Karpas-422 (cell line): Measurements from ENCODE around the gene AFF3. TPM values are rescaled to one million over a fixed set of nuclear protein-coding genes. Genes with fewer than 3 reads are reported as not detected.
"Not testable (repeated sequence)": the region's sequence is repeated elsewhere in the genome, so short reads cannot be mapped to it uniquely, and the experiment has no call there.

Experiments
- DNase-seq: peaks from one replicate; pipeline ENCODE4 v3.0.0-alpha.2; 2015
- H2AFZ ChIP-seq: fragments of 200-600 bp; sonication (generic); 2 replicates; pipeline ENCODE4 v1.6.1; 2014; ENCODE audit warnings: antibody characterized with exemption, low read length, mixed read lengths
- H3K27ac ChIP-seq: fragments of 200-600 bp; sonication (generic); 2 replicates; pipeline ENCODE4 v1.5.1; 2014; ENCODE audit warnings: mild to moderate bottlenecking, low read length, moderate library complexity
- H3K27me3 ChIP-seq: fragments of 200-600 bp; sonication (generic); 2 replicates; pipeline ENCODE4 v1.6.1; 2014; ENCODE audit warnings: low read length, mixed read lengths
- H3K36me3 ChIP-seq: fragments of 200-600 bp; sonication (generic); 2 replicates; pipeline ENCODE4 v1.6.1; 2014; ENCODE audit warnings: low read length, mixed read lengths; ENCODE audit not compliant: insufficient read depth
- H3K4me1 ChIP-seq: fragments of 200-600 bp; sonication (generic); 2 replicates; pipeline ENCODE4 v1.6.1; 2014; ENCODE audit warnings: mild to moderate bottlenecking, low read length, mixed read lengths
- H3K4me2 ChIP-seq: fragments of 200-600 bp; sonication (generic); 2 replicates; pipeline ENCODE4 v1.6.1; 2014; ENCODE audit warnings: low read length, low read depth, mild to moderate bottlenecking; ENCODE audit not compliant: poor library complexity, severe bottlenecking
- H3K4me3 ChIP-seq: fragments of 200-600 bp; sonication (generic); 2 replicates; pipeline ENCODE4 v1.5.1; 2014; ENCODE audit warnings: mild to moderate bottlenecking, antibody characterized with exemption, low read length, mixed read lengths
- H3K79me2 ChIP-seq: fragments of 200-600 bp; sonication (generic); 2 replicates; pipeline ENCODE4 v1.6.1; 2014; ENCODE audit warnings: mild to moderate bottlenecking, low read length, mixed read lengths
- H3K9ac ChIP-seq: fragments of 200-600 bp; sonication (generic); 2 replicates; pipeline ENCODE4 v1.6.0; 2014; ENCODE audit warnings: low read length
- H3K9me2 ChIP-seq: fragments of 200-600 bp; sonication (generic), shearing (Covaris generic); replicated peaks from 2 replicates; pipeline ENCODE4 v1.6.0; 2014; ENCODE audit warnings: mild to moderate bottlenecking, low read length, moderate library complexity; ENCODE audit not compliant: insufficient read depth
- H3K9me3 ChIP-seq: fragments of 300-700, 200-600 bp; sonication (generic); 2 replicates; pipeline ENCODE4 v1.6.1; 2014; ENCODE audit warnings: low read length, mixed read lengths
- H4K20me1 ChIP-seq: fragments of 200-600 bp; sonication (generic); 2 replicates; pipeline ENCODE4 v1.6.1; 2014; ENCODE audit warnings: mild to moderate bottlenecking, antibody characterized with exemption, low read length, low read depth; ENCODE audit not compliant: insufficient read depth
- total RNA-seq: library from RNA; depleted of rRNA; stranded (reverse); fragments of >200 nt; shearing (Covaris generic); gene quantifications from 2 replicates; pipeline ENCODE4 v1.2.3, GENCODE V29; 2014; ENCODE audit warnings: low replicate concordance

Gene AFF3
- total RNA-seq, 1 experiment from 2014 or later: 99.7 TPM

DNA sequence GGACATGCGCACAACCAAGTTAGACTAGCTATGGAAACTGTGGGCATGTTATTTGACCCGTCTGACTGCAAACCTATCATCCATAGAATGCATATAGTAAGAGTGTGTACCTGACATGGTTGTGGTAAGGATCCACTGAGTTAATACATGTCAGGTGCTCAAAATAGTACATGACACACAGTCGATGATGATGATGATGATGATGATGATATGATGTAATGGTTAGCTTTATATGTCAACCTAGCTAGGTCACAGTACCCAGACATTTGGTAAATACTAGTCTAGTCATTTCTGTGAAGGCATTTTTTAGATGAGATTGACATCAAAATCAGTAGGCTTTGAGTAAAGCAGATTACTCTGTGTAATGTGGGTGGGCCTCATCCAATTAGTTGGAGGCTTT is 204.1 kb downstream of the AFF3 start:
- H3K79me2 ChIP-seq: no peaks in the 10 kb centered on the region
- no peak for DNase-seq
- H3K27ac ChIP-seq: no peak overlapping the region
- no peak overlapping the region for H3K4me2 ChIP-seq
- H3K9me3 ChIP-seq: no peaks in the 10 kb centered on the region
- H3K4me1 ChIP-seq: no peaks in the 10 kb centered on the region
- H3K9ac ChIP-seq: no peak overlapping the region
- H2AFZ ChIP-seq: no peak overlapping the region
- H4K20me1 ChIP-seq: no peaks in the 10 kb centered on the region
- H3K9me2 ChIP-seq: no peaks in the 10 kb centered on the region
- no peaks in the 10 kb centered on the region for H3K27me3 ChIP-seq
- no peak overlapping the region for H3K4me3 ChIP-seq
- no peaks in the 10 kb centered on the region for H3K36me3 ChIP-seq

DNA sequence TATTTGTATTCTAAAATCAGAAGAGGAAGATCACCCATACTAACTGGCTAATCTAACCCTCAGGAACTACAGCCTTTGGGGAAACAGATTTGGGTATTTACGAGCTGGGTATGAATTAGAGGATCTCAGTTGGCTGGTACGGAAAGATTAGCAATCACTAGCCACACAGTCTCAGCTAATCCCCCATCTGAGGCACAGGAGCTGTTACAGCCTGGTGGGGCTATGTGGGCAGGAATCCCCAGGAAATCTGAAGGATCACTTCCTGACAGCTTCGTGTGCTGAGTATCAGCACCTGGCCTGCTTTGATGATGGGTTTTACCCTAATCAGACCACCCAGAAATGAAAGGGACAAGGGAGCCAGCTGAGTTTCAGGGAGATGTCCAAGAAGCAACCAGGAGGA is 206.3 kb downstream of the AFF3 start:
- H3K4me1 ChIP-seq: no peaks in the 10 kb centered on the region
- no peaks in the 10 kb centered on the region for H3K9me3 ChIP-seq
- no peaks in the 10 kb centered on the region for H3K27me3 ChIP-seq
- no peak overlapping the region for H3K27ac ChIP-seq
- H3K36me3 ChIP-seq: no peaks in the 10 kb centered on the region
- DNase-seq: no peak
- no peaks in the 10 kb centered on the region for H4K20me1 ChIP-seq
- no peak overlapping the region for H3K9ac ChIP-seq
- H3K4me2 ChIP-seq: no peak overlapping the region
- no peaks in the 10 kb centered on the region for H3K9me2 ChIP-seq
- no peak overlapping the region for H3K4me3 ChIP-seq
- no peak overlapping the region for H2AFZ ChIP-seq
- no peaks in the 10 kb centered on the region for H3K79me2 ChIP-seq

DNA sequence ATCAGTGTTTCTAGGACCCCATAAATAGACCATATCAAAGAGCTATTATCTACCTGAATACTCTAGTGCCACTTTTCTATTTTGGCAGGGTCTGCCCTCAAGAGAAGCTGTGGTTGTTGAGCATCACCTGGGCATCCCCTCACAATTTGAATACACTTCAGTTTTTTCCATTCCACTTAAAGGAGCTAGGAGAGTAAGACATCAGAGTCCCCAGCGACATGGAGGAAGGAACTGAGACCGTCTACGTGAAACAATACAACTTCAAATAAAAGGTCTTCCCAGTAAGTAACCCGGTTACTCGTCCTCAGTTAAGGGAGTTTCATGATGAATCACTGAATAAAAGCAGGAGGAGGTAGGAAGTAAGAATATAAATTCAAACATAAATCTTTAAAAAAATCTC is 206.7 kb downstream of the AFF3 start:
- H2AFZ ChIP-seq: no peak overlapping the region
- H3K36me3 ChIP-seq: no peaks in the 10 kb centered on the region
- no peaks in the 10 kb centered on the region for H3K79me2 ChIP-seq
- no peaks in the 10 kb centered on the region for H3K4me1 ChIP-seq
- no peak for DNase-seq
- no peak overlapping the region for H3K9ac ChIP-seq
- H3K4me3 ChIP-seq: no peak overlapping the region
- H3K9me3 ChIP-seq: no peaks in the 10 kb centered on the region
- no peaks in the 10 kb centered on the region for H3K9me2 ChIP-seq
- H4K20me1 ChIP-seq: no peaks in the 10 kb centered on the region
- H3K4me2 ChIP-seq: no peak overlapping the region
- no peaks in the 10 kb centered on the region for H3K27me3 ChIP-seq
- H3K27ac ChIP-seq: no peak overlapping the region

DNA sequence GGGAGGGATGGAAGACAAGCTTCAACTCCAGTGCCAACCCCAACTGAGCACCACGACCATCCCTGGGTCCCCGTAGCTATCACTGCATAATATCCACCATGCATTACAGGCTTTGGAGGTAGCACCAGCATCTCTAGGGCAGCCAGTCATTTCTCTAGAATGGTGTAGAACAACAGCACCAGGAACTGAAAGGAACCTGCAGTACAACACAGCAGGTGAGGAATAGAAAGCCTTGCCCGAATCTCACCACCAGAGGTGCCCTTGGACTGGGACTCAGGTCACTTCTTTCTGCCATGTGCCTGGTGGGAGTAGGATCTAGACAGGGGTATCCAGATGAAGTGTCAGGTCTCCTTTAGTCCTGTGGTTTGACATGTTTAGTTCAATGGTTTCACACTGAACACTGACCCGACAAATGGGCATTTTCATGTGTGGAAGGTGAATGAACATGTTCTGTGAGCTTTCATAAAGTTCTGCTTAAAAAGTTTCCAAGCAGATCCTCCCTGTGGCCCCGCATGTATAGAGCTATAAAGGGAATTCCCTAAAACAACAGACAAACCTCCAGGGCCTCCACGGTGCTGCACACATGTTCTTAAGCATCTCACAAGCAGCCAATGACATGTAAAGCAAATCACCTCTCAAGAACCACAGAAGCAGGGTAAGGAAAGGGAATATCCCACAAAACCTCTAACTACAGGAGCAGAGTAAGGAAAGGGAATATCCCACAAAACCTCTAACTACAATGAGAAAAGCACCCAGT is 208.3 kb downstream of the AFF3 start:
- H3K27ac ChIP-seq: no peak overlapping the region
- H3K27me3 ChIP-seq: no peaks in the 10 kb centered on the region
- H3K79me2 ChIP-seq: no peaks in the 10 kb centered on the region
- no peaks in the 10 kb centered on the region for H3K36me3 ChIP-seq
- H3K4me2 ChIP-seq: no peak overlapping the region
- H3K9me3 ChIP-seq: no peaks in the 10 kb centered on the region
- no peak overlapping the region for H3K9ac ChIP-seq
- H2AFZ ChIP-seq: no peak overlapping the region
- H3K4me1 ChIP-seq: no peaks in the 10 kb centered on the region
- H4K20me1 ChIP-seq: no peaks in the 10 kb centered on the region
- H3K4me3 ChIP-seq: no peak overlapping the region
- no peak for DNase-seq
- H3K9me2 ChIP-seq: no peaks in the 10 kb centered on the region

DNA sequence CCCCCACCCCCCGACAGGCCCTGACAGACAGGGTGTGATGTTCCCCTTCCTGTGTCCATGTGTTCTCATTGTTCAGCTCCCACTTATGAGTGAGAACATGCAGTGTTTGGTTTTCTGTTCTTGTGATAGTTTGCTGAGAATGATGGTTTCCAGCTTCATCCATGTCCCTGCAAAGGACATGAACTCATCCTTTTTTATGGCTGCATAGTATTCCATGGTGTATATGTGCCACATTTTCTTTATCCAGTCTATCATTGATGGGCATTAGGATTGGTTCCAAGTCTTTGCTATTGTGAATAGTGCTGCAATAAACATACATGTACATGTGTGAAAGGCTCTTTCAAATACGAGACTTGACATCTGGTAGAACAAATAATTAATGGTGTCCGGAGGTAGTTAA is 208.9 kb downstream of the AFF3 start:
- H2AFZ ChIP-seq, H3K79me2 ChIP-seq, H3K9me3 ChIP-seq, H4K20me1 ChIP-seq, H3K27ac ChIP-seq, H3K27me3 ChIP-seq, H3K36me3 ChIP-seq, DNase-seq, H3K4me1 ChIP-seq, H3K4me2 ChIP-seq, H3K4me3 ChIP-seq, H3K9me2 ChIP-seq, H3K9ac ChIP-seq: not testable (repeated sequence)

DNA sequence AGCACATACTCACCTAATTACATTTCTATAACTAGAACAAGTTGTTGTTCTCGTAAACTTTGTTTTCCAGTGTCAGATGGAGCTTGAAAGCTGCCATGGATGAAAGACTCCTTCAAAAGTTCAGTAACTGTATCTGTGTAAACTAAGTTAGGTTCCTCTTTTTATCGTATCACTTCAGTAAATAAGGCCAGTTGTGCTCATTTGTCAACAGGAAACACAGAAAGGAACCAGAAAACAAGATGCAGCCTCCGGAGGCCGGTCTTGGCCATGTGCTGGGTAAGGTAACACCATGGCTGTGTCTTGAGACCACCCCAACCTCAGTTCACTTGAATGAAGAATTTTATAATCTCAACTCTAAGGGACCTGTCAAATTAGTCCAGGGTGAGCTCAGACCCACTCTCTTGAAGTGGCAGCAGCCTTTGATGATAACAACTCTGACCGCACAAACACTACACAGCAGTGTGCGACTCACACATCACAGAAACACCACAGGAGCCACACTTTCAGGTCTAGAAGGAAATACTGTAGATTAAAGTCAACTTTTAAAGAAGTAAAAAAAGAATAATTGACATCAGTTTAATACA is 213.8 kb downstream of the AFF3 start:
- no peak for DNase-seq
- Histone ChIP-seq H3K4me3 (no peak overlapping the region), H3K9me3 (no peaks in the 10 kb centered on the region), H3K4me1 (no peaks in the 10 kb centered on the region), H3K27me3 (no peaks in the 10 kb centered on the region), H3K79me2 (no peaks in the 10 kb centered on the region), H2AFZ (no peak overlapping the region), H3K27ac (no peak overlapping the region), H4K20me1 (0 out of 2 replicates have a peak, but pooled peaks cover 3% of the 10 kb centered on the region), H3K36me3 (no peaks in the 10 kb centered on the region), H3K9me2 (no peaks in the 10 kb centered on the region), H3K9ac (no peak overlapping the region), H3K4me2 (no peak overlapping the region)

DNA sequence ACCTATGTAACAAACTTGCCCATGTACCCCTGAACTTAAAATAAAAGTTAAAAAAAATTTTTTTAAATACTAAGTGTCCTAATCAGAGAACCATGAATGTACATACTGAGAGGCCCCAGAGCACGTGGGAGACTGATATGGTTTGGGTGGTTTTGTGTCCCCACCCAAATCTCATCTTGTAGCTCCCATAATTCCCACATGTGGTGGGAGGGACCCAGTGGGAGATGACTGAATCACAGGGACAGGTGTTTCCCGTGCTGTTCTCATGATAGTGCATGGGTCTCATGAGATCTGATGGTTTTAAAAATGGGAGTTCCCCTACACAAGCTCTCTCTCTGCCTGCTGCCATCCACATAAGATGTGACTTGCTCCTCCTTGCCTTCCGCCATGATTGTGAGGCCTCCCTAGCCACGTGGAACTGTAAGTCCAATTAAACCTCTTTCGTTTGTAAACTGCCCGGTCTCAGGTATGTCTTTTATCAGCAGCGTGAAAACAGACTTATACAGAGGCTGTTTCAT is 214.6 kb downstream of the AFF3 start:
- H2AFZ ChIP-seq, H3K79me2 ChIP-seq, H3K27ac ChIP-seq, H3K4me2 ChIP-seq, H3K9me2 ChIP-seq, H3K4me1 ChIP-seq, H3K4me3 ChIP-seq, H3K9me3 ChIP-seq, H3K36me3 ChIP-seq, H3K27me3 ChIP-seq, H4K20me1 ChIP-seq, DNase-seq, H3K9ac ChIP-seq: not testable (repeated sequence)

DNA sequence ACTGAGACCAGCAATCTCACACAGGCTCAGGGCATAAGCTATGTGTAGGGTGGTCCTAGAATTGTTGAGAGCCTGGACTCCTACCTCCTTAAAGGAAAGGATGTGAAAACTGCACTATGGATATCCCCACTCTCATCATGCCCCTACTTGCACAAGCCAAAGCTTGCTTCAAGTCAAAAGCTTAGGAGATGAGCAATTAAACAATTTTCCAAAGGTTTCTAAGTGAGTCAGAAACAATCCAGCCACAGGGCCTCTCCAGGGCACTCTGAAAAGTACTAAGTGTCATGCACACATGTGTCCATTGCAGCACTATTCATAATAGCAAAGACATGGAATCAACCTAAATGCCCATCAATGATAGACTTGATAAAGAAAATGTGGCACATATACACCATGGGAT is 215.4 kb downstream of the AFF3 start:
- peaks cover 3% of the 10 kb centered on the region; the same call in 1 of the 2 replicates for H4K20me1 ChIP-seq
- no peak overlapping the region for H3K27ac ChIP-seq
- DNase-seq: no peak
- H3K9me3 ChIP-seq: no peaks in the 10 kb centered on the region
- H3K9ac ChIP-seq: no peak overlapping the region
- no peaks in the 10 kb centered on the region for H3K9me2 ChIP-seq
- no peaks in the 10 kb centered on the region for H3K79me2 ChIP-seq
- H3K4me1 ChIP-seq: peaks cover 14% of the 10 kb centered on the region
- H3K4me2 ChIP-seq: no peak overlapping the region
- H3K4me3 ChIP-seq: no peak overlapping the region
- H3K27me3 ChIP-seq: no peaks in the 10 kb centered on the region
- no peak overlapping the region for H2AFZ ChIP-seq
- H3K36me3 ChIP-seq: no peaks in the 10 kb centered on the region
